GM12872 (cell line): ENCODE results near the gene TRIM75.
A peak's percentile ranks its signal among the peaks of the same experiment; 100 is the strongest.

ENCODE experiments used
- TF ChIP-seq, protein P1 (sequence below): IDR thresholded peaks from 3 replicates; pipeline ENCODE4 v1.5.1; 2011; ENCODE audit warnings: low read depth, mild to moderate bottlenecking, low read length, moderate library complexity; ENCODE audit not compliant: insufficient read depth

TRIM75 gene

DNA sequence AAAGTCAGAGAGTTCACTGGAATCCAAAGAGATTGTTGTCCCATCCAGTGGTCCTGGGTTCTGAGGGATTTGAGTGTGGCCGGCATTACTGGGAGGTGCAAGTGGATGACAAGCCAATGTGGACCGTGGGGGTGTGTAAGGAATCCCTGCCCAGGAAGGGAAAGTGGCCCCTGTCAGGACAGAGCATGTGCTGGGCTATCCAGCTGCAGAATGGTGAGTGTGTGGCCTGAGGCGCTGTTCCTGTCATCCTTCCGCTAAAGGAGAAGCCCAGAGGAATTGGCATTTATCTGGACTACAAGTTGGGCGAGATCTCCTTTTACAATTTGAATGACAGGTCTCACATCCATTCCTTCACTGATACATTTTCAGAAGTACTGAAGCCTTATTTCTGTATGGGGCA, 42.3 kb upstream of the TRIM75 start:
- TF ChIP-seq, protein P1, sequence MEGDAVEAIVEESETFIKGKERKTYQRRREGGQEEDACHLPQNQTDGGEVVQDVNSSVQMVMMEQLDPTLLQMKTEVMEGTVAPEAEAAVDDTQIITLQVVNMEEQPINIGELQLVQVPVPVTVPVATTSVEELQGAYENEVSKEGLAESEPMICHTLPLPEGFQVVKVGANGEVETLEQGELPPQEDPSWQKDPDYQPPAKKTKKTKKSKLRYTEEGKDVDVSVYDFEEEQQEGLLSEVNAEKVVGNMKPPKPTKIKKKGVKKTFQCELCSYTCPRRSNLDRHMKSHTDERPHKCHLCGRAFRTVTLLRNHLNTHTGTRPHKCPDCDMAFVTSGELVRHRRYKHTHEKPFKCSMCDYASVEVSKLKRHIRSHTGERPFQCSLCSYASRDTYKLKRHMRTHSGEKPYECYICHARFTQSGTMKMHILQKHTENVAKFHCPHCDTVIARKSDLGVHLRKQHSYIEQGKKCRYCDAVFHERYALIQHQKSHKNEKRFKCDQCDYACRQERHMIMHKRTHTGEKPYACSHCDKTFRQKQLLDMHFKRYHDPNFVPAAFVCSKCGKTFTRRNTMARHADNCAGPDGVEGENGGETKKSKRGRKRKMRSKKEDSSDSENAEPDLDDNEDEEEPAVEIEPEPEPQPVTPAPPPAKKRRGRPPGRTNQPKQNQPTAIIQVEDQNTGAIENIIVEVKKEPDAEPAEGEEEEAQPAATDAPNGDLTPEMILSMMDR = no peak

DNA sequence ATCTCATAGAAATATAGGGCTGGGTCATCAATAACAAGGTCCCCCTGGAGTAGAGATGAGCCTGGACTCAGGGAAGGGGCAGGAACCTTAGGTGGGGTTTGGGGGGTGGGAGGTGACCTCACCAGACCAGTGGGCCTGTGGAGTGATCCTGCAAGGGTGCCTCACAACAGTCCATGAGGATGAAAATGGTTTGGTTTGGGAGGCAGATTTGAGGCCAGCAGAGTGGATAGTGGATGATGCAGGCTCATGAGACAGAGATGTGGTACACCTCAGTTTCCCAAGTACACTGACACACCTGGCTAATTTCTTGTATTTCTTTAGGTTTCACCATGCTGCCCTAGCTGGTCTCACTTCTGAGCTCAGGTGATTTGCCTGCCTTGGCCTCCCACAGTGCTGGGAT, 40.0 kb upstream of the TRIM75 start:
- TF ChIP-seq, protein P1 = no peak

DNA sequence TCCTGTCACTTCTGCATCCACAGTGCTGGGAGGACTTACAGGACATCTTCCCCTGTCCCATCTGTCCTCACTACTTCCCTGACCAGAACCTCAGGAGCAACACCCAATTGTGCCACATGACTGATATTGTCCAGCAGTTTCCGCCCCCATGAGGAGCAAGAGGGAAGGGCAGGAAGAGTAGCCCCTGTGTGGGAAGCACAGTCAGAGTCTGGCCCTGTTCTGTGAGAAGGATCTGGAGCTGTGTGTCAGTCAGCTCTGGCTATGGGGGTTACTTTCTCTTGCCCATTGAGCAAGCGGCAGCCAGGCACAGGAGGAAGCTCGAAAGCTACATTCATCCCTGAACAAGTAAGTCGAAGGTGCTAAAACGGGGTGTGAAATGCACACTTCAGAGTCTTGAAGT, 36.7 kb upstream of the TRIM75 start:
- TF ChIP-seq, protein P1 = peak; percentile 42; the same call in 1 of the 3 replicates

DNA sequence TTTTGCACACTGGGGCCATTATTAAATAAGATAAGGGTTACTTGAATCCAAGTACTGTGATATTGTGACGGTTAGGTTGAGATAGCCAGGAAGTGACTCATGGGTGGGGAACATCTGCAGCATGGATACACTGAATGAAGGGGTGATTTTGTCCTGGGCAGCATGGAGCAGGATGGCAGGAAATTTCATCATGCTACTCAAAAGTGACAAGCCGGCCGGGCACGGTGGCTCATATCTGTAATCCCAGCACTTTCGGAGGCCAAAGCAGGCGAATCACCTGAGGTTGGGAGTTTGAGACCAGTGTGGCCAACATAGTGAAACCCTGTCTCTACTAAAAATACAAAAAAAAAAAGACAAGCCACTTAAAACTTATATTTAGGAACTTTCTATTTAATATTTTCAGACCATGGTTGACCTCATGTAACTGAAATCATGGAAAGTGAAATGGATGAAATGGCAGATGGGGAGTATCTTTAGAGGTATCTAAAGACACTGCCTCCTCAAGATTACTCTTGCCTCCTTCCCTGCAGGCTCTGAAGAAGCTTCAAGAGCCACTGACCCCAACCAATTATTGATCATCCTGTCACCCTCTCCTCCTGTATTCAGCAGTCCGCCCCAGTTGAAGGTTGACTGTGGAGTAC, 25.8 kb upstream of the TRIM75 start:
- TF ChIP-seq, protein P1 = no peak

DNA sequence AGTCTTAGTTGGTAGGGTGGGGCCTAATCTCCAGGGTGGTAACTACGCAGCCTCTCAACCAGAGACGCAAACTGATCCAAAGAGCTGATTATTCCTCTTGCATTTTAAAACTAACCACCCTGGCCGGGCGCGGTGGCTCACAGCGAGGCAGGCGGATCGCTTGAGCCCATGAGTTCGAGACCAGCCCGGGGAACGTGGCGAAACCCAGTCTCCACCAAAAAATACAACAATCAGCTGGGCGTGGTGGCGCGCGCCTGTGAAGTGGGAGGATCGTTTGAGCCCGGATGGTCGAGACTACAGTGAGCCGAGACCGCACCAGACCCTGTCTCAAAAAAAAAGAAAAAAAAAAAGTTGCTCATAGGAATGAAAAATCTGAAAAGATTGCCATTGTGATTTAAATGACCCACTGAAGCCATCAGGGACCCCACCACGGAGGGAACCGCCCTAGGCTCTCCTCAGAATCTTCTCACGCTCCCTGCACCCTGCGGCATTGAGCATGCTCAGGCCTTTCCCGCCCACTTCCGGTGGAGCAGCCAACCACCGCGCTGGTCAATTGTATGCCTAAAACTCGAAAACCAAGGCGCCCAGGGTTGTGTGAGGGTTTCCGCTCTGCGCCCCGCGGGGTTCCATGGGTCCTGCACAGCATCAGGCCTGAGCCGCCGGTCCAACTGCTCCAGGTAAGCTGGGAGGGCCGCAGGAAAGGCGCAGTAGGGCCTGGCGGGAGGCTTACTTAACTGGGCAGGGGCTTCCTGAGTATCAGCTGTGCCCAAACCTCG, 22.0 kb upstream of the TRIM75 start, which contains the start of gene TRIM60:
TRIM60 (plus strand) TSS at position 564 of the 776 bp plus-strand sequence. CDS start 8,074 bp downstream, outside the sequence.
- TF ChIP-seq, protein P1 = no peak

DNA sequence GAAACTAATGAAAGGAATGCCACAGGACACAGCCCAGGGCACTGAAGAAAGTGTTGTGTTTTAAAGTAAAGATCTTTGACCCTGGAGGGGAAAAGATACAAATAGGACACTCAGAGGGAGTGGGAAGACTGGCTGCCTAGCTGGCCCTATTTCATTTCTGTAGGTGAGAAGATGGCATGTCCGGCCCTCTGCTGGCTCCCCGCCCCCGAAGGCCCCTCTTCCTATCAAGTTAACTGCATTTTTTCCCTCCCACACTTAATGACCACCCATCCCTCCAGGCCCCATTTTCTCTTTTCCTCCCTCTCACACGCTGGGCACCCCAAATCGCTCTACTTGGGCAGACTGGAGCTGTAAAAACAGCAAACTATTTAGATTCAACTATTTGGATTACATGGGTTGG, 5.5 kb upstream of the TRIM75 start:
- TF ChIP-seq, protein P1 = no peak

DNA sequence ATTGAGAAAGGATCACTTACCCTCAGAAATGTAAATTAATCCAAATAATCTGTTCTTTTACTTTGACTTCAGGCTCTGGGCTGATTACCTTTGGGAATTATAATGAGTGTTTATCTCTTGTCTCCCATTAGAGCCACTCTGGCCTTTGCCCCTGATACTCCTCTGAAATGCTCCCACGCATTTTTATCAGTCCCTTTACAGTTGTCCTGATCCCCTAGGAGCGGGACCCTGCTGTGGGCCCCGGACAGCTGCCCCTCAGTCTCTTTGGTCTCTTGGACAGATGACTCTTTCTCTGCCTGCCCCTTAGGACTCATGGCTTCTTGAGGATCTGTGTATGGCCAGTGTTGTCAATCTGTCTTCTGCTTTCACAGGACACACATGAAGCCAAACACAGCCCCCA, 1.0 kb upstream of the TRIM75 start:
- TF ChIP-seq, protein P1 = no peak
